AG09319 (cell line): ENCODE results near the gene NPC1.

Experiments
- DNase-seq: peaks from one replicate; pipeline ENCODE4 v3.0.0-alpha.2; 2010; ENCODE audit warnings: low read depth; ENCODE audit errors: extremely low read depth
- TF ChIP-seq, protein P1 (sequence below): IDR thresholded peaks from 2 replicates; pipeline ENCODE4 v1.5.1; 2011; ENCODE audit warnings: low read depth, mild to moderate bottlenecking, inconsistent platforms, low read length, moderate library complexity

NPC1 gene

DNA sequence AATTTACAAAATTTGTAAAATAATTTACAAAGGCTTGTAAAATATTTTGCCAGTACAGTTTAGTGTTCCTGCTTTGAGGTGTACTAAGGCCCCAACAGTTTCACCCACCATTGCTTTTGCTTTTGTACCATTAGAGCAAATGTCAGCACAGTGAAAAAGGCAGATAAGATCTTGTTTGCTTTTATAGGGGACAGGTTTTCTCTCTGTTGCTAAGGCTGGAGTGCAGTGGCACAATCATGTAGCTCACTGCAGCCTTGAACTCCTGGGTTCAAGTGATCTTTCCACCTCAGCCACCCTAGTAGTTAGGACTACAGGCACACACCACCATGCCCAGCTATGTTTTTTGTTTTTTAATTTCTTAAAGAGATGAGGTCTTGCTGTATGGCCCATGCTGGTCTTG, 19.6 kb upstream of the NPC1 start:
- TF ChIP-seq, protein P1, sequence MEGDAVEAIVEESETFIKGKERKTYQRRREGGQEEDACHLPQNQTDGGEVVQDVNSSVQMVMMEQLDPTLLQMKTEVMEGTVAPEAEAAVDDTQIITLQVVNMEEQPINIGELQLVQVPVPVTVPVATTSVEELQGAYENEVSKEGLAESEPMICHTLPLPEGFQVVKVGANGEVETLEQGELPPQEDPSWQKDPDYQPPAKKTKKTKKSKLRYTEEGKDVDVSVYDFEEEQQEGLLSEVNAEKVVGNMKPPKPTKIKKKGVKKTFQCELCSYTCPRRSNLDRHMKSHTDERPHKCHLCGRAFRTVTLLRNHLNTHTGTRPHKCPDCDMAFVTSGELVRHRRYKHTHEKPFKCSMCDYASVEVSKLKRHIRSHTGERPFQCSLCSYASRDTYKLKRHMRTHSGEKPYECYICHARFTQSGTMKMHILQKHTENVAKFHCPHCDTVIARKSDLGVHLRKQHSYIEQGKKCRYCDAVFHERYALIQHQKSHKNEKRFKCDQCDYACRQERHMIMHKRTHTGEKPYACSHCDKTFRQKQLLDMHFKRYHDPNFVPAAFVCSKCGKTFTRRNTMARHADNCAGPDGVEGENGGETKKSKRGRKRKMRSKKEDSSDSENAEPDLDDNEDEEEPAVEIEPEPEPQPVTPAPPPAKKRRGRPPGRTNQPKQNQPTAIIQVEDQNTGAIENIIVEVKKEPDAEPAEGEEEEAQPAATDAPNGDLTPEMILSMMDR, result no peak
- no peak for DNase-seq

DNA sequence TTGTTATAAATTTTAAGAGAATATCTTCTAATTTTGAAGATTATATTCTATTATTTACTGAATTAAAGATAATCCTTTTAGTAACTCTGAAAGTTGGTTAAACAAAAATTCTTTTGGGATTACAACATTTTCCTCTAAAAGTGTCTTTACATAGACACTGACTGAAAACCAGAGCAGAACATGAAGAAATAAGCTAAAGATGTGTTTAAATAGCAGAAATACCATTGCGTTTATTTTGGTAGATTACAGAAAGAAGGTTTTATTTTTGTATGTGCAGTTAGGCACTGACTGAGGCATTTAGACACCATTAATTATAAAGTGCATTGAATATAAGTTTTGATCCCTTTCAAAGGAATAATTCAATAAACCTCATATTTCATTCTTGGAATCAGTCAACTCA, 13.5 kb upstream of the NPC1 start:
- TF ChIP-seq, protein P1, result no peak
- DNase-seq, result no peak

DNA sequence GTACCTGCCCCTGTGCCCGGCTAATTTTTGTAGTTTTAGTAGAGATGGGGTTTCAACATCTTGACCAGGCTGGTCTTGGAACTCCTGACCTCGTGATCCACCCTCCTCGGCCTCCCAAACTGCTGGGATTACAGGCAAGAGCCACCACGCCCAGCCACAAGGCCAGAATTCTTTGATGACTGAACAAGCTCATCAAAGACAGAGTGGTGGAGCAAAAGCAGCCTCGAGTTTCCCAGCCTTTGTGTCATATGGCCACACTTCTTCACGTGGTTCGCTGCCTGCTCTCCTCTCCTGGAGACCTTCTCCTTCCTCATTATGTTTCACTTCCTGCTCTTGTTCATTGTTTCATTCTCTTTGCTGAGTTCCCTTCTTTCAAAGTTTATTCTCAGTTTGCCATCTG, 9.9 kb upstream of the NPC1 start:
- TF ChIP-seq, protein P1, result no peak
- DNase-seq, result no peak

DNA sequence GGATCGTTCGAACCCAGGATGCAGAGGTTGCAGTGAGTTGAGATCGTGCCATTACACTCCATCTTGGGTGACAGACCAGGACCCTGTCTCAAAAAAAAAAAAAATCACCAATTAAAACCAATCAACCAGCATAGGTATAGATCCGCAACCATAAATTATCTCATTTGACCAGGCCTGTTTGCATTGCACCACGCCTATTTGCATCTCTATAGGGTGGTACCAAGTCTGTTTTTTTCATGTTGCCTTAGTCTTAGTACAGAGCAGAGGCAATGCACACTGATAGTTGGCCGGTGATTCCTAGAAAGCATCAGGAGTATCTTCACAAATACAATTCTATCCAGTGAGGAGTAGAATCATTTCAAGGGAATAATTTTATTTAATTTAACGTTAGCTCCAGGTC, 9.3 kb upstream of the NPC1 start:
- TF ChIP-seq, protein P1, result no peak
- no peak for DNase-seq

DNA sequence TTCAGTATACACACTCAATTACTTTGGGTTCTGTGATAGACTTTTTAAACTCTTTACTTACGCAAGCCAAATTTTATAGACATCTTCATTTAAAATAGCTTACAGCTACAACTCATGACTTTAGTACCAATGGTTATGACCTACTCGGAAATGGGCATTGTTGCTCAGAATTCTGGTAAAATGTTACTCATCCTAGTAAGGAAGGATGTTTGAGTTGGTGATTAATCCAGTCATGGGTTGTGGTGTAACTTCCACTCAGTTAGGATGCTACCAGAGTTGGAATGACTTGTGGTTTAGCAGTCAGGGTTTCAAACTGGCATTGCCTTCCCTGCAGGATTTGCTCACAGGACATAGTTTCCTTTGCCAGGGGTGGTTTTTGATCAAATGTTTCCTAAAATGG, 7.4 kb upstream of the NPC1 start:
- DNase-seq, result peak; percentile 39
- TF ChIP-seq, protein P1, result no peak

DNA sequence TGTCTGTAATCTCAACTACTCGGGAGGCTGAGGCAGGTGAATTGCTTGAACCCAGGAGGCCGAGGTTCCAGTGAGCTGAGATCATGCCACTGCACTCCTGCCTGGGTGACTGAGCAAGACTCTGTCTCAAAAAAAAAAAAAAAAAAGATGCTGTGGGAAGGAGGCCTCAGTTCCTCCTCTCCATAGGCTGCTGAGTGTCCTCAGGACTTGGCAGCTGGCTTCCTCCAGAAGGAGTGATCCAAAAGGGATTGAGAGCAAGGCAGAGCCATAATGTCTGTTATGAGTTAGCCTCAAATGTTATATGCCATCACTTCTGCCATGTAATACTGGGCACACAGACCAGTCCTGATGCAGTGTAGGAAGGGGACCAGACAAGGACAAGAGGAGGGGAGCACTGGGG, 6.6 kb upstream of the NPC1 start:
- TF ChIP-seq, protein P1, result no peak
- DNase-seq, result no peak

DNA sequence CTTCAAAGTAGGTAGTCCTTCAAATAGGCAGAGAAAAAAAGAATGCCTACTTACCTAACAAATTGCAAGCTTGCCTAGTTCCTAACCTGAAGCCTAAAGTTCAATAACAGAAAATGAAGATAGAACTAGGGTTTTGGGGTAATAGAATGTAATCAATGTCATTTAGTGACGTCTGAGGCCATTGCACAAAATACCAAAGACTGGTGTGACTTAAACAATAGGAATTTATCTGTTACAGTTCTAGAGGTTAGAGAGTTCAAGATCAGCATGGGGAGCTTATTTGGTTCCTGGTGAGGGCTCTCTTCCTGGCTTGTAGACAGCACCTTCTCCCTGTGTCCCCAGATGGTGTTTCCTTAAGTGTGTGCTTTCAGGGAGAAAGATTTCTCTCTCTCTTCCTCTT, 4.7 kb upstream of the NPC1 start:
- TF ChIP-seq, protein P1, result no peak
- DNase-seq, result no peak
